HG03565 (cell line): ENCODE data around the gene TP53.
A peak's percentile ranks its signal among the peaks of the same experiment; 100 is the strongest.
"Not testable (repeated sequence)": the region's sequence is repeated elsewhere in the genome, so short reads cannot be mapped to it uniquely, and the experiment has no call there.

Source experiments
- ATAC-seq: cut with Tn5 transposase; IDR thresholded peaks from one replicate; pipeline ENCODE4 v1.9.1; 2021; ENCODE audit warnings: mild to moderate bottlenecking, moderate library complexity; ENCODE audit not compliant: unreplicated experiment

TP53 gene

GRCh38 chr17:7632492-7632894, 54.8 kb downstream of the TP53 start:
- no peak for ATAC-seq

GRCh38 chr17:7631398-7632380, 55.6 kb downstream of the TP53 start:
- ATAC-seq: no peak

- no peak for ATAC-seq
These were observed 57.2 kb downstream of the TP53 start, which contains the start of gene SHBG for GRCh38 chr17:7629939-7630571. Gene SHBG, plus strand, starts transcription at chr17:7630135. Its CDS starts 38 bp downstream, at chr17:7630173.

- peak; percentile 69 for ATAC-seq
These were observed 59.8 kb downstream of the TP53 start, which contains the start of gene SAT2 for GRCh38 chr17:7627250-7628121. Gene SAT2, minus strand, starts transcription at chr17:7627821. Its CDS starts 186 bp downstream, at chr17:7627635.

- no peak for ATAC-seq
These were observed 60.4 kb downstream of the TP53 start for GRCh38 chr17:7626956-7627249.

- ATAC-seq: no peak
These were observed 61.0 kb downstream of the TP53 start for GRCh38 chr17:7626307-7626706.

GRCh38 chr17:7625749-7626148, 61.5 kb downstream of the TP53 start:
- not testable (repeated sequence) for ATAC-seq

GRCh38 chr17:7623661-7624060, 63.6 kb downstream of the TP53 start:
- ATAC-seq: no peak

GRCh38 chr17:7620835-7621234, 66.5 kb downstream of the TP53 start:
- no peak for ATAC-seq

GRCh38 chr17:7618608-7619007, 68.7 kb downstream of the TP53 start:
- no peak for ATAC-seq
